Neural progenitor cell (in vitro differentiated cells): ENCODE results near the gene FNIP1.

ENCODE experiments used
- EZH2 ChIP-seq: fragments of 200-600 bp; sonication (generic); IDR thresholded peaks from 2 replicates; pipeline ENCODE4 v1.6.1; 2017; ENCODE audit warnings: antibody characterized with exemption, mild to moderate bottlenecking, moderate library complexity
- EZH2phosphoT487 ChIP-seq: fragments of 200-600 bp; sonication (generic); IDR thresholded peaks from 2 replicates; pipeline ENCODE4 v1.6.1; 2017; ENCODE audit warnings: antibody characterized with exemption
- TF ChIP-seq, protein P1 (sequence below): fragments of 200-600 bp; sonication (generic); IDR thresholded peaks from 2 replicates; pipeline ENCODE4 v1.5.1; 2017; ENCODE audit warnings: antibody characterized with exemption, mild to moderate bottlenecking

- TF ChIP-seq, protein P1, sequence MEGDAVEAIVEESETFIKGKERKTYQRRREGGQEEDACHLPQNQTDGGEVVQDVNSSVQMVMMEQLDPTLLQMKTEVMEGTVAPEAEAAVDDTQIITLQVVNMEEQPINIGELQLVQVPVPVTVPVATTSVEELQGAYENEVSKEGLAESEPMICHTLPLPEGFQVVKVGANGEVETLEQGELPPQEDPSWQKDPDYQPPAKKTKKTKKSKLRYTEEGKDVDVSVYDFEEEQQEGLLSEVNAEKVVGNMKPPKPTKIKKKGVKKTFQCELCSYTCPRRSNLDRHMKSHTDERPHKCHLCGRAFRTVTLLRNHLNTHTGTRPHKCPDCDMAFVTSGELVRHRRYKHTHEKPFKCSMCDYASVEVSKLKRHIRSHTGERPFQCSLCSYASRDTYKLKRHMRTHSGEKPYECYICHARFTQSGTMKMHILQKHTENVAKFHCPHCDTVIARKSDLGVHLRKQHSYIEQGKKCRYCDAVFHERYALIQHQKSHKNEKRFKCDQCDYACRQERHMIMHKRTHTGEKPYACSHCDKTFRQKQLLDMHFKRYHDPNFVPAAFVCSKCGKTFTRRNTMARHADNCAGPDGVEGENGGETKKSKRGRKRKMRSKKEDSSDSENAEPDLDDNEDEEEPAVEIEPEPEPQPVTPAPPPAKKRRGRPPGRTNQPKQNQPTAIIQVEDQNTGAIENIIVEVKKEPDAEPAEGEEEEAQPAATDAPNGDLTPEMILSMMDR, result no peak
- TF ChIP-seq EZH2 (no peak), EZH2phosphoT487 (no peak)
These were observed 156.6 kb downstream of the FNIP1 start for GRCh38 chr5:131640043-131640856.
